Loucy (cell line): ENCODE data around the gene FZD1.

Source experiments
- CTCF ChIP-seq: fragments of 200-600 bp; sonication (generic); conservative IDR thresholded peaks from 2 replicates; pipeline ENCODE4 v1.5.1; 2014; ENCODE audit warnings: mild to moderate bottlenecking, antibody characterized with exemption, low read length
- EZH2phosphoT487 ChIP-seq: fragments of 200-600 bp; IDR thresholded peaks from 2 replicates; pipeline ENCODE4 v1.6.1; 2018; ENCODE audit warnings: antibody characterized with exemption, mild to moderate bottlenecking, moderate library complexity, borderline replicate concordance

- no peak for TF ChIP-seq CTCF
- TF ChIP-seq EZH2phosphoT487 = no peak
Measured at GRCh38 chr7:91239171-91239604, 25.0 kb upstream of the FZD1 start.
